8988T (cell line): ENCODE measurements around the gene CCL25.
"Not testable (repeated sequence)": the region's sequence is repeated elsewhere in the genome, so short reads cannot be mapped to it uniquely, and the experiment has no call there.

Experiments
- DNase-seq: peaks from one replicate; pipeline ENCODE4 v3.0.0; 2011

The CCL25 gene, protein sequence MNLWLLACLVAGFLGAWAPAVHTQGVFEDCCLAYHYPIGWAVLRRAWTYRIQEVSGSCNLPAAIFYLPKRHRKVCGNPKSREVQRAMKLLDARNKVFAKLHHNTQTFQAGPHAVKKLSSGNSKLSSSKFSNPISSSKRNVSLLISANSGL

DNA sequence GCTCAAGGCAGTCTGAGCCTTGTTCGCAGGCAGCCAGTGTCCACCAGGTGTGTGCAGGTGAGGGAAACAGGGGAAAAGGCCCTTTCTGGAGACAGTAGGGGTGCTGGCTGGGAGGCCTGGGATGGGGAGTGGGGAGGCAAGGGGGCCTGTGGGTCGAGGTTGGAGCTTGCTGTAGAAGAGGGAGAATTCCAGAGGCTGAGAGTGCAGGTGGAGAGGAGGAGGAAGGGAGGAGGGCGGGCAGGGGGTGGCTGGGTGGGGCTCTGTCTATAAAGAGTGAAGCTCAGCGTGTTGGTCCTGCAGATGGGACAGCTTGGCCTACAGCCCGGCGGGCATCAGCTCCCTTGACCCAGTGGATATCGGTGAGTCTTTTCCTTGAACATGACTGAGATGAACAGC, at the start of gene CCL25:
Gene CCL25, plus strand, starts transcription at position 297 of the 396 bp plus-strand sequence. CDS start 290 bp downstream, outside the sequence.
- DNase-seq, result no peak

DNA sequence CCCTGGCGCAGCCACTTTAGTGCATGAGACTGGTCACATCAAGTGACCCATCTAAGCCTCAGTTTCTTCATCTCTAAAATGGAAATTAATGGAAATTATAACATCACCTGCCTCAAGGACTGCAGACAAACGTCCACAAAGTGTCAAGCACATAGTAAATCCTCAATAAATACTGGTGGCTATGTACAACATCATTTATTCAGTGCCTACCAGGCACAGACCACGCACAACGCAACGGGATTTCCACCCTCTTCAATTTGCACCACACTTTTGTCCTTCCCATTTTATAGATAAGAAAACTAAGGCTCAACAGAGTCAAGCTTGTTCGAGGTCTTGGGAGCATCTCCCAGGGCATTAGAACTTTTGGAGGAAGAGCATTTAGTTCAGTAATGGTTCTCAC, 48.6 kb upstream of the CCL25 start:
- no peak for DNase-seq

DNA sequence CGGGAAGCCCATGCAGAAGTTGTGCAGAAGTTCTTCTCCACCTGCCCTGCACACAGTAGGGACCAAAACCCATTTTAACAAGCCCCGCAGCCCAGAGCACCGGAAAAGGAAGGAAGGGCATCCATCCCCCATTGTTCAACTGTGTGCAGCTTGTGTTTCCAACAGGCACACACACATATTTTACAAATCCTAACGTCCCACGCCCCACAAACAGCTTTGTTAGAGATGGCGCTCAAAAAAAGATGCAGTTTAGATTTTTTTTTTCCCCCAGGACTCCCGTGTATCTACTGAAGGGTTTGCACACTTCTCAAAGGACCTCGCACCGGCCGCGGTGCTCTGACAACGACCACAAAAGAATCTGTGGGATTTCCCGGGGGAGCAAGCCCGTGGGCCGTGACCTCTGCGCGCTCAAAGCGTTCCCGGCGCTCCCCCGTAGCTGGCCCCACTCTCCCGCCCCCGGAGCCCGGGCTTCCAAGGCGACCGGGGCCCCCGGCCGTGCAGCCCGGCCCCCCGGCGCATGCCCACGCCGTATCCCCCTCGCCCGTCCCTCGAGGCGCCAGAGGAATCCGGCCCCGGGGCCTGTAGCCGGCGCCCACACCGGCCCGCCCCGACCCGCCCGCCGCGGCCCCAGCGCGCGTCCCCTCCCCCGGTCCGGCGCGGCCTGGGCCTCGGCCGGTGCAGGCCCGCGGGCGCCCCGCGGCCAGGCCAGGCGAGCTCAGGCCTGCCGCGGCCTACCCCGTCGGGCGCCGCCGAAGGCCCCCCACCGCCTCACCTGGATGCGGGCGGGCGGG, 47.6 kb upstream of the CCL25 start:
- DNase-seq, result no peak

DNA sequence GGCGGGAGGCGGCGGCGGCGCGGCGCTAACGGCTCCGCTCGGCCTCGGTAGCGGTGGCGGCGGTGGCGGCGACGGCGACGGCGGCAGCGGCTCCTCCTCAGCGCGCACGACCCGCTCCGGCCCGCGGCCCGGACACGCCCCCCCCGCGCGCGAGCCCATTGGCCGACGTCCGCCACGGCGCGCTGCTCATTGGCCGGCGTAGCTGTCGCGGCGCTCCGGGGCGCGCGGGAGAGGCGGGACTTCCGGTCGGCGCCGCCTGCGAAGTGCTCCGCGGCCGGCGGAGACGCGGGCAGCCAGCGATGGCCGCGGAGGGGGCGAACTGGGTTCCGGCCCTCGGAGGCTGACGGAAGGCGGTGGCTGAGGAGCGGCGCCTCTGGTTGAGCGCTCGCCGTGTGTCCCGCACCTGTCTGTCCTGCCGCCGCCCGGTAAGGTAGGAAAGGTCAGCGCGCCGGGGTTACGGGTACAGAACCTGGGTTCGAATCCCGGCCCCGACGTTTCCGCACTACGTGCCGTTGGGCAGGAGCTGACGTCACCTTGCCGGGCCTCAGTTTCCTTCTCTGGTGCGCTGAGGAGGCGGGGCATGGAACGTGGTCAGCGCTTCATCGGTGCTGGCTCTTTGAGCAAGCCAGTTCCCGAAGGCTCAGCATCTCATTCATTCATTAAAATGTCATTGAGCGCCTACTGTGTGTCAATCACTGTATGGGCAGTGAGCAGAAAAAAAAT, 46.9 kb upstream of the CCL25 start, which contains the start of gene ELAVL1:
Gene ELAVL1, minus strand, starts transcription at position 108 of the 723 bp plus-strand sequence. CDS start 13,826 bp downstream, outside the sequence.
- DNase-seq, result peak; percentile 96

DNA sequence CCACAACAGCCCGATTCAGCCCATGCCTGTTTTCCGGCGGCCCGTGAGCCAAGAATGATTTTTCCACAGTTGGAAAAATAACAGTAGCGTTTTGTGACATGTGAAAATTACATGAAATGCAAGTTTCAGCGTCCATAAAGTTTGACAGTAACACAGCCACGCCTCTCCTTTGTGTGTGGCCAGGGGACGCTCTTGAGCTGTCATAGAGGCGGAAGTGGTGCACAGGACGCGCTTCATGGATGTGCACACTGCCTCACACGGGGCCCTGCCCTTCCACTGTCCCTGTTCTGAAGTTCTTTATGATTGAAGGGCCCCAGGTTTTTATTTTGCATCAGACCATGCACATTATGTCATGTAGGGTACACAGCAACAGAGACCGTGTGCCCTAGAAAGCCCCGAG, 34.8 kb upstream of the CCL25 start:
- DNase-seq, result no peak

DNA sequence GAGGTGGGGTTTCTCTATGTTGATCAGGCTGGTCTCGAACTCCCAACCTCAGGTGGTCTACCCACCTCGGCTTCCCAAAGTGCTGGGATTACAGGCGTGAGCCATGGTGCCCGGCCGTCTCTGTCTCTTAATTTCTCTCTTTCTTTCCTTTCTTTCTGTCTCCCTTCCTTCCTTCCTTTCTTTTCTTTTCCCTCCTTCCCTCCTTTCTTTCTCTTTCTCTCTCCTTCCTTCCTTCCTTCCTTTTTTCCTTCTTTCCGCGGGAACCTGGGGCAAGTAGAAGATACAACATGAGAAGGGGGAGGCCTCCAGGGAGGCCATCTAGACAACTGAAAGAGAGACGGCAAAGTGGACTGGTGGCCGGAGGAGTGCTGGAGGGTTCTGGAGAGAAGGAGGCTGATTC, 31.9 kb upstream of the CCL25 start:
- no peak for DNase-seq

DNA sequence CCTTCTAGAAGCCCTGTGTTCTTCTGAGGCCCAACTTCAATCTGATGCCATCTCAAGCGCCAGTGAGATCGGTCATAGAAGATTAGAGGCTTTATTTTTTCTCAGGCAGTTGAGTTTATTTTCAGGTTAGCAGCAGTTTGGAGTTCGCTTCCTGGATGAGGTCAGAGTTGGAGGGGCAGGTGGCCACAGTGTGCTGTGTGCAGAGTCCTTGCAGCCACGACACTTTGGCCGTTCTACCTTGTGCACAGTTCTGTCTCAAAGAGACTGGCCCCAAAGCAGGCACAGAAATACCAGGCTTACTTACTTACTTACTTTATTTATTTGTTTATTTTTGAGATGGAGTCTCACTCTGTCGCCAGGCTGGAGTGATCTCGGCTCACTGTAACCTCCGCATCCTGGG, 31.2 kb upstream of the CCL25 start:
- no peak for DNase-seq

DNA sequence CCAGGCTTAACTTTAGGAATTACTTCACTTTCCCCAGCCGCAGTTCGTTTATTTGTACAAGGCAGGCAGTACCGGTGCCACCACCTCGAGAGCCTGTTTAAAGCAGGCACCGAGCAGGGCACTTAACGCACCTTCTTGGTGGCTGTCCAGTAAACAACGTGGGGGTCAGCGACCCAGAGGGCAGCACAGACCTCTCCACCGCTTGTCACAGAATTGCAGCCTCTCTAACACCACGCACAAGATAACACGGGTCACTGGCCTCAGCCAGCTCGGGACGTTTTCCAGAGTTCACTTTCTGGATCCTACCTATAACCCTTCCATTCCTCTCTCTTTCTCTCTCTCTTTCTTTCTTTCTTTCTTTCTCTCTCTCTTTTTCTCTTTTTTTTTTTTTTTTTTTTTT, 30.3 kb upstream of the CCL25 start:
- no peak for DNase-seq

DNA sequence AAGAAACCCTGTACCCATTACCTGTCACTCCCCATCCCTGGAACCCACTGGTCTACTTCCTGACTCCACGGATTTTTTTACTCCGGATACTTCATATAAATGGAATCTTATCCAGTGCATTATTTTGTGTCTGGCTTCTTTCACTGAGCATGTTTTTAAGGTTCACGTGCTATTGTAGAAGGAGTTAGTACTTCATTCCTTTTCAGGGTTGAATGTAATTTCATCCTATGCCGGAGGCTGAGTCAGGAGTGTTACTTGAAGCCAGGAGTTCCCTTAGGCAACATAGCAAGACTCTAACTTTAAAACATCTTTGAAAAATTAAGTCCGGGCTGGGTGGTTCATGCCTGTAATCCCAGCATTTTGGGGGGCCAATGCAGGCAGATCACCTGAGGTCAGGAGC, 29.2 kb upstream of the CCL25 start:
- no peak for DNase-seq

DNA sequence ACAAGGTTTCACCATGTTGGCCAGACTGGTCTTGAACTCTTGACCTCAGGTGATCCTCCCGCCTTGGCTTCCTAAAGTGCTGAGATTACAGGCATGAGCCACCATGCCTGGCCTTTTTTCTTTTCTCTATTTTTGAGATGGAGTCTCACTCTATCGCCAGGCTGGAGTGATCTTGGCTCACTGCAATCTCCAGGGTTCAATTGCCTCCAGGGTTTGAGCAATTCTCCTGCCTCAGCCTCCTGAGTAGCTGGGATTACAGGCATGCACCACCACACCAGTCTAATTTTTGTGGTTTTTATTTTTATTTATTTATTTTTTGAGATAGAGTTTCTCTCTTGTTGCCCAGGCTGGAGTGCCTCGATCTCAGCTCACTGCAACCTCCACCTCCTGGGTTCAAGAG, 28.3 kb upstream of the CCL25 start:
- DNase-seq, result not testable (repeated sequence)

DNA sequence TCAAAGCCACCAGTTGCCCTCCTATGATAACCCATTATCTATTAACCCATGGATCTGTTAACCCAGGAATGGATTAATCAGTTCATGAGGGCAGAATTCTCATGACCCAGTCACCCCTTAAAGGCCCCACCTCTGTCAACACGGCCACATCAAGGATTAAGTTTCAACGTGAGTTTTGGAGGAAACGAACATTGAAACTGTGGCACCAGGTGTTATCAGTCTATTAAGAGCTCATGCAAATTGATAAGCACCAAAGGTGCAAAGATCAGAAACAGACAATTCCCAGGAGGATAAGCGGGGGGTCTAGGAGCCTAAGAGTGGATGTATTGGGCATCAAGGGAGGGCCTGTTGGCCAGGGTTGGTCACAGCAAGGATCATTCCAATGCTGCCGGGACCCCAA, 27.2 kb upstream of the CCL25 start:
- DNase-seq, result no peak

DNA sequence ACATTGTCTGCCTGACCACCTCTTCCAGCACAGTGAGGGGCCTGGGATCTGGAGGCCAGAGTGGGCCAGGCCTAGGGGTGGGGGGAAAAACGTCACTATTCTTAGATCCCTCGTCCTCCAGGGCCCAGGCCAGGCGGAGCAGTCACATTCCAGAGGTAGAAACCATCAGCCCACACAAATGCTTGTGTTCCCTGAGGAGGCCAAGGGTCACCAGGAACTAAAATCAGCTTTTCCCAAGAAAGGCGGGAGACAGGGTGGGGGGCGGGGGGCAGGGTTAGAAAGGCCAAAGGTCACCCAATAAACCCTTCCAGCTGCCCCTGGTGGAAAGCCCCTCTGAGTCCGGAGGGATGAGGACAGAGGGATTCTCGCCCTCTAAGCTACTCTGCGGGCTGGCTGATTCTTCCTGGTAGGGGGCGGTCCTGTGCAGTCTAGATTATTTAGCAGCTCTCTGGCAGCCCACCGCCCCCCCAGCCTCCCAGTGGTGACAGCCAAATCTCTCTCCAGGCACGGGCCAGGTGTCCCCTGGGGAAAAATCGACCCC, 23.5 kb upstream of the CCL25 start:
- no peak for DNase-seq

DNA sequence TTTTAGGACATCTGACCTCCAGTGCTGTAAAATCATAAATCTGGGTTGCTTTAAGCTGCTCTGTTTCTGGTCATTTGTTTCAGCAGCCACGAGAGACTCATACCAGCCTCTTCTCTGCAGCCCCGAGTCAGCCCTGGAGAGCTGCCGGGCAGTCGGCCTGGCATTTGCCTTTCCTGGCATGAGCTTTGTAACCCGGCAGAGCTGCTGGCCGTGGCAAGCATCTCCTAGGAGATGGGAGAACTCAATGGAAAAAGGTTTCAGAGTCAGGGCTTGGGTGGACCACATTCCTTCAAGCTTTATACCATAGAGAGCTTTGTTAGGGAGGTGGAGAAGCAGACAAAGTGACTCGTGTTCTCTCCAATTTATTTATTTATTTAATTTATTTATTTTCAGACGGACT, 21.6 kb upstream of the CCL25 start:
- DNase-seq, result no peak

DNA sequence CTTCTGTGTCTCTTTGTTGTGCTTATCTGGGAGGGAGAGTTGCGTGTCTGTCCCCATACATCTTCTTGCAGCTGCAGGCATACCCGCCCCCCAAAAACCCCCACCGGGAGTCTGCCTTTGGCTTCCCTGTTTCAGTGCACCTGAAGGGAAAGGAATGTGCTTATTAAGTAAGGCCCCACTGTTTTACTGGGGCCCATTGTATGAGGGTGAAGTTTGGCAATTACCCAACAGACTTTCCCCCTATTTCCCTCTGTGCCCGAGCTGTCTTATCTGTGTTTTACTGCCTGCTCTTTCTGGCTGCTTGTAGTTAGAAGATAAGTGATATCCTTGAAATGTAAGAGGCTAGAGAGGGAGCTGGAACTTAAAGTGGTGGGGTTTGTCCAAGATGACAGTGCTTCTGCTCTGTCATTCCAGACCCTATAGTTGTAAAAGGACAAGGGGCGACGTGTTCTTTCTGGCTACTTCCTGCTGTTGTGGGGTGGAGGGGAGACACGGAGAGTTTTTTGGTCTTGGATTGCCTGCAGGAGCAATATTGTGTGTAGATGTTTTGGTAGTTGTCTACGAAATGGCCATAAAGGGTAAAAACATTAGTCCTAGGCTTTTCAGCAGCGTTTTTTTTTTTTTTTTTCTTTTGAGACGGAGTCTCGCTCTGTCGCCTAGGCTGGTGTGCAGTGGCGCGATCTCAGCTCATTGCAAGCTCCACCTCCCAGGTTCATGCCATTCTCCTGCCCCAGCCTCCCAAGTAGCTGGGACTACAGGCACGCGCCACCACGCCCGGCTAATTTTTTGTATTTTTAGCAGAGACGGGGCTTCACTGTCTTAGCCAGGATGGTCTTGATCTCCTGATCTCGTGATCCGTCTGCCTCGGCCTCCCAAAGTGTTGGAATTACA, 19.0 kb upstream of the CCL25 start:
- not testable (repeated sequence) for DNase-seq

DNA sequence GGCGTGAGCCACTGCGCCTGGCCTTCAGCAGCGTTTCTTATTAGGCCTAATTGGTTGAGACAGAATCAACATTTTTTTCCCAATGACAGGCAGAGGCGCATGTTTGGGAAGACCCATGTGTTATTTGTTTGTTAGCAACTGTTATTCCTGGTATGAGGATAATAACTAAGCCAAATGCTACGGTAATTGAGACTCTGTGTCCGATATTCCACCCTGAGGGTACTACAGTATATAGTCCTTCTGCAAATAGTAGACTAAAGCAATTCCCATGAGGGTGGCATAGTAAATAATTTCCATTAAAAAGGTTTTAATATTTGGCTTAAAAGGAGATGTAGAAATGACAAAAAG, 18.4 kb upstream of the CCL25 start:
- DNase-seq, result no peak

DNA sequence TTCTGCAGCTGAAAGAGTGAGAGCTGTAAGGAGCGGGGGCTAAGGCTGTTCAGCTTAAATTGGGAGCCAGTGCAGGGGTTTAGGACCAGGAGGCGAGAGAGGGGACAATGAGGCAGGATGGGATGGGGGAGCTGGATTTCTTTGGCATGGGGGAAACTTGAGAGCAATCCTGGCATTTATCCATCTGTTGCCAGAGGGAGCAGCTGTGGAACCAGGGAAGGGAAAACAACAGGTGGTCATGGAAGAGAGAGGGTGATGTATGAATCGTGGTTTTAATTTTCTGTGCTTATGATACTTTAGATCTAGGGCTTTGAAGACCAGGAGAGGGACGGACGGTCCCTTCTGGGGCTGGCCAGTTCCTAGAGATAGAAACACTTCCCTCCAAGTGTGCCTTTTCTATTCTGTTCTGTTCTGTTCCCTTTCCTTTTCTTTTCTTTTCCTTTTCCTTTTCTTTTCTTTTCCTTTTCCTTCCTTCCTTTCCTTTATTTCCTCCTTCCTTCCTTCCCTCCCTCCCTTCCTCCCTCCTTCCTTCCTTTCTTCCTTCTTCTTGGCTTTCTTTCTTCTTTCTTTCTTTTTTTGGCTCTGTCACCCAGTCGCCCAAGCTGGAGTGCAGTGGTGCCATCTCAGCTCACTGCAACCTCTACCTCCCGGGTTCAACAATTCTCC, 16.0 kb upstream of the CCL25 start:
- DNase-seq, result no peak

DNA sequence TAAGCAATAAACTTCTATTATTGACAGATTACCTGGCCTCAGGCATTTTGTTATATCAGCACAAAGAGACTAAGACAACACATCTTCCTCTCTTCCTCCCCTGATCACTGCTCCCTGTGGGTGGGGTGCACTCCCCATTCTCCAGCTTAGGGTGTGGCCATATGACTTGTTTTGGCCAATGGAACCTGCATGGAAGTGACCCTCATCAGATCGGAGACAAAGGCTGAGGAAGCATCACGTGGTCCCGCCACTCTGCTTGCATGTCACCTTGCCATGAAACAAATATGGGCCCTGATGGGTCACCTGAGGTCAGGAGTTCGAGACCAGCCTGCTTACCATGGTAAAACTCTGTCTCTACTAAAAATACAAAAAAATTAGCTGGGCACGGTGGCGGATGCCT, 13.7 kb upstream of the CCL25 start:
- no peak for DNase-seq

DNA sequence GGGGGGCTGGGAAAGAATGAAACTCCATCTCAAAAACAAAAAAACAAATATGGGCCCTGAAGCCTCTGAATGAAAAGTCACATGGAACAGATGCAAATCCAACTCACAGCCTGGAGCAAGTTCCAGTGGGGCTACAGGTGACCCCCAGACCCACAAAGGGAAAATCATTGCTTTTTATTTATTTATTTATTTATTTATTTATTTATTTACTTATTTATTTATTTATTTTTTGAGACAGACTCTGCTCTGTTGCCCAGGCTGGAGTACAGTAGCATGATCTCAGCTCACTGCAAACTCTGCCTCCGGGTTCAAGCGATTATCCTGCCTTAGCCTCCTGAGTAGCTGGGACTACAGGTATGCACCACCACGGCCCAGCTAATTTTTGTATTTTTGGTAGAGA, 13.3 kb upstream of the CCL25 start:
- no peak for DNase-seq

DNA sequence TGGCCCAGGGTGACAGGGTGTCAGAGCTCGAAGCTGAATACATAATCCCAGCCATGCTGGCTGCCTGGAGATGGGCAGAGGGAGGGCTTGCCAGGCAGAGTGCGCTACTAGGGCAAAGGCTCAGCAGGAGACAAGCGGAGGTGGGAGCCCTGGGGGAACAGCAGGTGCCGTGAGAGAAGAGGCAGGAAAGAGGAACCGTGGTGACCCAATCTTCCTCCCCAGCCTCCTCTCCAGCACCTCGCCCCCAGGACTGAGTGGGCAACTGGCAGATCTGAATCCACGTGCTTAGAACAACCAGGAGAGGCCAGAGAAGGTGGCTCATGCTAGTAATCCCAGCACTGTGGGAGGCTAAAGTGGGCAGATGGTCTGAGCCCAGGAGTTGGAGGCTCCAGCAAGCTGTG, 11.0 kb upstream of the CCL25 start:
- DNase-seq, result no peak

DNA sequence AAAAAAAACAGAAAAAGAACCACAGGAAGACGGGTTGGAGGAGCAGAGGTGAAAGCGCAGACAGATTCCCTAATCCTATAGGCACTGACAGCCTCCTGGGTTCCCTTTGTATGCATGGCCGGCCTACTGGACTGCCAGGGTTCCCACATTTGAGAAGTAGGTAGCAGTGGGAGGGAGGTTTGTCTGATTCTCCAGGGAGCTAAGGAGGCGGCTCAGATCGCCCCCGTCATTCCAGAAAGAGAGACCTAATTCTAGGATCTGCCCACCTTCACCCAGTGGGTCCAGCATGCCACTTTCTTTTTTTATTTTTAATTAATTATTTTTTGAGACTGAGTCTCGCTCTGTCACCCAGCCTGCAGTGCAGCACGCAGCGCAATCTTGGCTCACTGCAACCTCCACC, 9.7 kb upstream of the CCL25 start:
- no peak for DNase-seq

DNA sequence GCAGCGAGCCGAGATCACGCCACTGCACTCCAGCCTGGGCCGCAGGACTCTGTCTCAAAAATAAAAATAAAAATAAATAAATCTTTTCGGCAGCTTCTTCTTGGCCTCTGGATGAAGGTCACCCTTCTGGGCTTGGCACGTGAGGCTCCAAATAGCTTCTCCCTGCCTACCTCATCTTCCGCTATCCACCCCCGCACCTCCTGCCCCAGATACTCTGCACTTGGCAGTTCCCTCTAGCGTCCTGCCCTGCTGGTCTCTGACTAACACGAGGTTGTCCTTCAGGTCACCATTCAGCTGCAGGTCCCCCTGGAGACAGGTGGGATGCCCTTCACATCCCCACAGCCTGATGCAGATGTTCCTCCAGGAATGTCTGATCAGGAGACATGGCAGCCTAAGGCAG, 8.5 kb upstream of the CCL25 start:
- DNase-seq, result no peak

DNA sequence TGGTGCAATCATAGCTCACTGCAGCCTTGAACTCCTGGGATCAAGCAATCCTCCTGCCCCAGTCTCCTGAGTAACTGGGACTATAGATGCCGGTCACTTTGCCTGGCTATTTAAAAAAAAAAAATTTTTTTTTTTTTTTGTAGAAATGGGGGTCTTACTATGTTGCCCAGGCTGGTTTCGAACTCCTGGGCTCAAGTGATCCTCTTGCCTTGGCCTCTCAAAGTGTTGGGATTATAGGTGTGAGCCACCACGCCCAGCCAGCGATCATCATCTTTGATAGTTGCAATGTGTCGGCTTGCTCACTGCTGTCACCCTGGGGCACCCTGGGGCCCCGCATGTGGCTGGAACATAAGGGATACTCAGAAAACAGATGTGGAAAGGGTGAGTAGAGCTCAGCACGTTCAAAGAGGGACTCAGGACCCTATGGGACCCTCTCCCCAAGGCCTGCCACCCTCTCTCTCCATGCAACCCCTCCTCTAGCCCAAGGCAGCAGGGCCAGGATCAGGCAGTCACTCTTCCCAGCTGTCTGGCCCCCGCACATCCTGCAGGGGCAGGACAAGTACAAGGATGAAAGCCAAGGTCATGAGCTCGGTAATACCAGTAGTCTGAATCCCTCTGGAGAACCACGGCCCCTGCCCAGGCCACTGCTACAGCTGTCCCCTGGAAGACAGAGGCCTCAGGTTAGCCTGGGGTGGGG, 6.5 kb upstream of the CCL25 start:
- no peak for DNase-seq
